ENCODE data around the gene PDE8A.

PDE8A gene

GRCh38 chr15:85162237-85162636 lies 180.6 kb downstream of the PDE8A start:
- no peaks in the 10 kb centered on the region for H3K9me3 ChIP-seq (replicated peaks; ENCODE audit: insufficient read depth, low read length)
- no peaks in the 10 kb centered on the region for H3K27me3 ChIP-seq (replicated peaks; ENCODE audit: insufficient read depth, low read length)
- no peak overlapping the region for H3K4me3 ChIP-seq (ENCODE audit: low read length)
- no peaks in the 10 kb centered on the region for H3K9me2 ChIP-seq (replicated peaks; ENCODE audit: insufficient read depth, low read length)
- TF ChIP-seq EZH2phosphoT487 (IDR thresholded peaks at IDR 0.05; ENCODE audit: low read length) (no peak), EZH2 (optimal IDR thresholded peaks at IDR 0.05; ENCODE audit: low read depth, low read length) (no peak), CTCF (IDR thresholded peaks at IDR 0.05; ENCODE audit: low read length) (no peak)
- no peaks in the 10 kb centered on the region for H3K36me3 ChIP-seq (replicated peaks; ENCODE audit: insufficient read depth, low read length)
- no peak overlapping the region for H3K27ac ChIP-seq (ENCODE audit: low read length)
- no peaks in the 10 kb centered on the region for H3F3A ChIP-seq (ENCODE audit: insufficient read depth, low read length)
- H3K9ac ChIP-seq (ENCODE audit: low read length) = no peak overlapping the region
- no peak for DNase-seq
- H3K79me2 ChIP-seq (ENCODE audit: low read length) = no peaks in the 10 kb centered on the region
- H4K20me1 ChIP-seq (ENCODE audit: insufficient read depth, low read length) = no peaks in the 10 kb centered on the region
- no peak overlapping the region for H3K4me2 ChIP-seq (ENCODE audit: low read depth, low read length)
- no peak overlapping the region for H2AFZ ChIP-seq (ENCODE audit: low read length)
- H3K4me1 ChIP-seq (ENCODE audit: low read length) = no peaks in the 10 kb centered on the region

- Histone ChIP-seq H3K79me2 (ENCODE audit: low read length) (no peaks in the 10 kb centered on the region), H3K9me3 (replicated peaks; ENCODE audit: insufficient read depth, low read length) (no peaks in the 10 kb centered on the region), H3K36me3 (replicated peaks; ENCODE audit: insufficient read depth, low read length) (no peaks in the 10 kb centered on the region), H4K20me1 (ENCODE audit: insufficient read depth, low read length) (no peaks in the 10 kb centered on the region), H3K9me2 (replicated peaks; ENCODE audit: insufficient read depth, low read length) (no peaks in the 10 kb centered on the region), H3K4me1 (ENCODE audit: low read length) (no peaks in the 10 kb centered on the region), H3K4me3 (ENCODE audit: low read length) (no peak overlapping the region), H3K4me2 (ENCODE audit: low read depth, low read length) (no peak overlapping the region), H3K27ac (ENCODE audit: low read length) (no peak overlapping the region), H3K9ac (ENCODE audit: low read length) (no peak overlapping the region), H2AFZ (ENCODE audit: low read length) (no peak overlapping the region), H3K27me3 (replicated peaks; ENCODE audit: insufficient read depth, low read length) (no peaks in the 10 kb centered on the region), H3F3A (ENCODE audit: insufficient read depth, low read length) (no peaks in the 10 kb centered on the region)
- no peak for DNase-seq
- no peak for TF ChIP-seq EZH2 (optimal IDR thresholded peaks at IDR 0.05; ENCODE audit: low read depth, low read length)
Observed at GRCh38 chr15:85164841-85165466, 183.3 kb downstream of the PDE8A start.

- no peaks in the 10 kb centered on the region for H3K27me3 ChIP-seq (replicated peaks; ENCODE audit: insufficient read depth, low read length)
- H3K4me1 ChIP-seq (ENCODE audit: low read length) = no peaks in the 10 kb centered on the region
- DNase-seq = no peak
- no peaks in the 10 kb centered on the region for H3K36me3 ChIP-seq (replicated peaks; ENCODE audit: insufficient read depth, low read length)
- no peak overlapping the region for H2AFZ ChIP-seq (ENCODE audit: low read length)
- H3K4me3 ChIP-seq (ENCODE audit: low read length) = no peak overlapping the region
- H3K9me3 ChIP-seq (replicated peaks; ENCODE audit: insufficient read depth, low read length) = no peaks in the 10 kb centered on the region
- H4K20me1 ChIP-seq (ENCODE audit: insufficient read depth, low read length) = no peaks in the 10 kb centered on the region
- TF ChIP-seq CTCF (IDR thresholded peaks at IDR 0.05; ENCODE audit: low read length) = no peak
- no peak for TF ChIP-seq EZH2 (optimal IDR thresholded peaks at IDR 0.05; ENCODE audit: low read depth, low read length)
- TF ChIP-seq EZH2phosphoT487 (IDR thresholded peaks at IDR 0.05; ENCODE audit: low read length) = no peak
- no peaks in the 10 kb centered on the region for H3K9me2 ChIP-seq (replicated peaks; ENCODE audit: insufficient read depth, low read length)
- no peak overlapping the region for H3K27ac ChIP-seq (ENCODE audit: low read length)
- H3K4me2 ChIP-seq (ENCODE audit: low read depth, low read length) = no peak overlapping the region
- no peak overlapping the region for H3K9ac ChIP-seq (ENCODE audit: low read length)
- no peaks in the 10 kb centered on the region for H3K79me2 ChIP-seq (ENCODE audit: low read length)
- H3F3A ChIP-seq (ENCODE audit: insufficient read depth, low read length) = no peaks in the 10 kb centered on the region
Observed at GRCh38 chr15:85167568-85167967, 185.9 kb downstream of the PDE8A start.

GRCh38 chr15:85168642-85169173 lies 187.1 kb downstream of the PDE8A start:
- Histone ChIP-seq H3K36me3 (replicated peaks; ENCODE audit: insufficient read depth, low read length) (no peaks in the 10 kb centered on the region), H4K20me1 (ENCODE audit: insufficient read depth, low read length) (no peaks in the 10 kb centered on the region), H3K9me2 (replicated peaks; ENCODE audit: insufficient read depth, low read length) (no peaks in the 10 kb centered on the region), H3K27ac (ENCODE audit: low read length) (no peak overlapping the region), H3K79me2 (ENCODE audit: low read length) (no peaks in the 10 kb centered on the region), H3K9ac (ENCODE audit: low read length) (no peak overlapping the region), H3F3A (ENCODE audit: insufficient read depth, low read length) (no peaks in the 10 kb centered on the region), H3K4me3 (ENCODE audit: low read length) (peak overlapping the region; percentile 46), H3K4me1 (ENCODE audit: low read length) (no peaks in the 10 kb centered on the region), H3K9me3 (replicated peaks; ENCODE audit: insufficient read depth, low read length) (no peaks in the 10 kb centered on the region), H2AFZ (ENCODE audit: low read length) (peak overlapping the region; percentile 47), H3K27me3 (replicated peaks; ENCODE audit: insufficient read depth, low read length) (no peaks in the 10 kb centered on the region), H3K4me2 (ENCODE audit: low read depth, low read length) (peak overlapping the region; percentile 57)
- TF ChIP-seq EZH2phosphoT487 (IDR thresholded peaks at IDR 0.05; ENCODE audit: low read length) = no peak
- TF ChIP-seq EZH2 (optimal IDR thresholded peaks at IDR 0.05; ENCODE audit: low read depth, low read length) = no peak
- peak; percentile 42 for TF ChIP-seq CTCF (IDR thresholded peaks at IDR 0.05; ENCODE audit: low read length)
- DNase-seq = peak; percentile 85
